CD4-positive, alpha-beta T cell treated with Interleukin-12 subunit alpha and Interleukin-12 subunit beta, for 1 hour (primary cell): ENCODE data around the gene BMPR1B.

ENCODE experiments used
- DNase-seq: peaks from one replicate; pipeline ENCODE4 v3.0.0-alpha.2; 2020

The BMPR1B gene

GRCh38 chr4:94918543-94918942, 160.8 kb downstream of the BMPR1B start:
- DNase-seq = no peak

GRCh38 chr4:94920369-94920768, 162.6 kb downstream of the BMPR1B start:
- DNase-seq = no peak

- no peak for DNase-seq
These were observed 166.8 kb downstream of the BMPR1B start for GRCh38 chr4:94924566-94924965.

DNA sequence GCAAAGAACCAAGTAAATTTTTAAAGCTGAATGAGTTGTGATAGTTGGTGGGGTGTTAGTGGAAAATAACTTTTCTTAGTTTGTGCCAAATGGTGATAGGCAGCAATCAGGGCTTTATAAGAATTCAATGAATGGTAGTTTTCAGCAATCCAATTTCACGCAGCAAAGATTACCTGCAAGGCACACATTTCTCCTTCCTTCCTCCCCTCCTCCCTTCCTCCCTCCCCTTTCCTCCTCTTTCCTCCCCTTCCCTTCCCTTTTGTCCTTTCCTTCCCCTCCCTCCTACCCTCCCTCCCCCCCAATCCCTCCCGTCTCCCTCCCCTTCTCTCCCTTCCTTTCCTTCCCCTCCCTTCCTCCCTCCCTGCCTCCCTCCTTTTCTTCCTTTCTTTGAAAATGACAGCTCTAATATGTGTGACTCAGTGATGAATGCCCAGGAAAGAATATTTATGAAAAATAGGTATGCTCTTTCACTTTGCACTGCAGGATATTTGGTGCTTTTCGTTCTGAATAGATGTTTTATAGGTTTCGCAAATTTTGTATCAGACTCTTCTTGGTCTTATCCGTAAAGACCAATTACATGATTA, 168.1 kb downstream of the BMPR1B start:
- no peak for DNase-seq

DNA sequence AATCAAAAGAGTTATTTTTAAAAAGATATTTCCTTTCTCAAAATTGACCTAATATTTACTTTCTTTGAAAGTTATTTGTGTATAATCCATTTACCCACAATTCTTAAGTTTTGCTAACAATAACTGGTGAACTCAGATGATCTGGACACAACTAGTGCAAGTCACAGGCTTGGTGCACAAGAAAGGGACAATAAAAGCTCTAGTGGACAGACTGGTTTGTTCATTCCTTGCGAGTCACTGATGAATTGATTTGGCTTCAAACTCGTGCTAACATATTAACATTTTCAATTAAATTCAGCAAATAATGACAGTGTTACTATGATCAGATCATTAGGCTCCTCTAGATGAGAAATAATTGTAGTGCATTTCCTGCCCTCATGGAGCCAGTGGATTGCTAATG, 169.2 kb downstream of the BMPR1B start:
- no peak for DNase-seq

DNA sequence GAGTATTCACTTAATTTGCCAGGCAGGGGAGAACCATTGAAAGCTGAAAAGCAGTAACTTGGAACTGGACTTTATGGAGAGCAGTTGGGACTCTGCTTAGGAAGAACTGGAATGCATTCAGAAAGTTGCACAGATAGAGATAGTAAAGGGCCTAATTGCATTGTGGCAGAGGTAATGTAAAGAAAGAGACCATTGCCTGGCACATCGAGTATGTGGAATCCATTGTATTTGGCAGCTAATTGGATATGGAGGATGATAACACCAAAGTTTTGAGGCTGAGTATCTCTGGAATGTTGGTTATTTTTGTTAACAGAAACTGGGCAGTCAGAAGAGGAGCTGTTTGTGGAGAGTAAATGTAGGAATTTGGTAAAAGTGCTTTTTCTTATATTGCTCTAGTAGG, 169.9 kb downstream of the BMPR1B start:
- no peak for DNase-seq

GRCh38 chr4:94929696-94930095, 171.9 kb downstream of the BMPR1B start:
- DNase-seq = no peak

DNA sequence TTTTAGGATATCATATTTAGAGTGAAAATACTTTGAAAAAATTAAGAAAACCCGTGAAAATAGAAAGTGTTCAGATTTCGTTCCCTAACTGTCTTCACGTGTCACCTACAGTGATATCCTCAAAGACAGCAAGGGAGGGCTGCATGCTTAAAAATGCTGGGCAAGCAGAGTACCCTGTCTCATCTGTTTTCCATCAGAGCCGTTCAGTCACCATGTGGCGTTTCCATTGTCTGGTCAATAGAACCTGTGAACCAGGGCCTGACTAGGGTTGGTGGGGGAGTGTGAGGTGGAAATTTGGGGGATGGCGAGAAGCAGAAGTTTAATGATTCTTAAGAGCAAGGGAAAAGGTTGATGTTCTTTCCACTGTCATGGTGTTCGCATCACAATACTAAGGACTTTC, 173.9 kb downstream of the BMPR1B start:
- DNase-seq = no peak

- no peak for DNase-seq
These were observed 174.6 kb downstream of the BMPR1B start for GRCh38 chr4:94932366-94932765.

GRCh38 chr4:94933799-94934198, 176.0 kb downstream of the BMPR1B start:
- DNase-seq = no peak

DNA sequence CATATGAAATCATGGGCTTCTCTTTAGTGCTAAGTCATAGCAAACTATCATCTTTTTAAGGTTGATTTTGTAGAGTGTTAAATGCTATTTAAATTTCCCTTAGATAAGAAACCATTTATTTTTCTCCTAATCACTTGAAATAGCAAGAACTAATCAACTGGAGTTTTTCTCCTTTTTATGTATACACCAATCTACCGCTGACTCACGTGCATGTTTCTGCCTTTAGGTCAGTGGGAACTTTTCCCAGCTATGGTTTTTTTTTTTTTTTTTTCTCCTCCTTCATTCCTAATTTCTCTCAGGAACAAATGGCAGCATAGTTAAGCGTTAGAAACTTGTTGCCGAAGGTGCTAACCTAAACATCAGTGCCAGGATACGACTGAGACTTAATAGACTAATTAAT, 176.4 kb downstream of the BMPR1B start:
- no peak for DNase-seq

DNA sequence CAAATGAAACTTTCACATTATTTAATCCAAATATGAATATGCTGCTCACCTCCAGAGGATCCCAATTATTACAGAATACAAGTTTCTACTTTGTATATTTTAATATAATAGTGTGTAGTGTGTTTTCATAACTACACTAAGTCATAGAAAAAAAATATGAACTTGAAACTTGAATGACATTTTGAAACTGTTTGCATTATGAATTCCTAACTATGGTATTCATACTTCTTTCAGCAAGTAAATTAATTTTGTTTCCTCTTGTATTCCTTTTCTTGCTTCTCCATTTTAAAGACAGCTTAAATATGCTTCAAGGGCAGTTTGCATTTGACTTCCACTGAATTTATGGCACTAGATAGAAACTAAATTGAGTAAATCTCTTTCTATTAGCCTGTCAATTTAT, 177.1 kb downstream of the BMPR1B start:
- no peak for DNase-seq

DNA sequence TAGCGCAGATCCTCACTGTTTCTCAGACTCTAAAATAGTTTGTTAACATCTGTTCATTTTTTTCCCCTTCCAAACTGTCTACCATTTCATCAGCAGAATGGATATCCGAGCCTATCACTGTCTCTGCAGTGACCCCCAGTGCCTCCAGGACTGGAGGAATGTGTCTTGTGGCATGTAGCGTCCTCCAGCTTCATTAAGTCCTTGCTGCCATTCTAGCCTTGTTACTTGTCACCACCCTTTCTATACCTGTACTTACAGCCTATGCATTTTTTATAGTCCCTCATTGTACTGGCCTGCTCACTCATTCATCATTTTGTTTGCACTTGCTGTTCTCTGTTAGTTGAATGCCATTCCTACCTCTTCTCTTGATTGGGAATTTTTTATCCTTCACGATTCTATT, 179.1 kb downstream of the BMPR1B start:
- no peak for DNase-seq

DNA sequence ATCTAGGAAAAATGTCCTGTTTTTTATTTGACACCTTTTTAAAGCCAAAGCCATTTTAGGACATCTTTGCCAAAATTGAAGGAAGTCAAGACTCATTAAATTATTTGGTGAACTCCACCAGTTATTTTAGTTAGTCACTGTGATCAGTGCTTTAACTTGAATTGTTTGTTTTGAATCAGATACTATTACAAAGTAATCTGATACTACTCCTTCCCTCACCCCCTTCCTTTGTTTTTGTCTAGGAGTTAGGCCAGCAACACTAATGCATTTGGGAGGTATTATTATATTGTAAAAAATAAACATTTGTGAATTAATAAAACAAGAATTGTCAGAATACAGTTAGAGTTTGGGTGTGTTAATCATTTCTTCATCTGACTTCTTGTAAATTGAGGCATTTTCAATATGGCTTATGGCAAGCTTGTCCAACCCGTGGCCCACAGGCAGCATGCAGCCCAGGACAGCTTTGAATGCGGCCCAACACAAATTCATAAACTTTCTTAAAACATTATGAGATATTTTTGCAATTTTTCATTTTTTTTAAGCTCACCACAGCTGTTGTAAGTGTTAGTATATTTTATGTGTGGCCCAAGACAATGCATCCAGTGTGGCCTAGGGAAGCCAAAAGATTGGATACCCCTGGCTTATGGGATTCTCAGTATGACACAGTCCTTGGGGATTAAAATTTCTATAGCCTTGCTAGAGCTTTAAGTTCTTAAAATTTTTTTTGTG, 182.2 kb downstream of the BMPR1B start:
- no peak for DNase-seq

GRCh38 chr4:94940520-94940908, 182.8 kb downstream of the BMPR1B start:
- DNase-seq = no peak

DNA sequence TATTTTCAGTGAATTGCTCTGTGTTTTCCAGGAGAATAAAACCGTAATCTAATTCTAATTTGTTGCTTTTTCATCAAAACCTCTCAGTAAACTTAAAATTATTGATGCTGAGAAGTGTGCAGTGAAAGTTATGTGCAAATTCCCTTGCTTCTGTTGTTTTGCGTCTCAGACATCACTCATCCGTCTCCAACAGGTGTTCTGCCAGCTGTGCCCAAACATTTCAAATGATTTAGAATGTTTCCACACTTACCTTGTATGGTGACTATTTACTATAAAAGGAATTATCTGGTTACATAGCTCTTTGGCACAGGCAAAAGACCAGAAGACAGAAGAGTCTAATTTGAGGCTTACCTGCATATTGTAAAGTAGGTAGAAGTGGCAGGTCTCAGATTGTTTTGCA, 184.0 kb downstream of the BMPR1B start:
- DNase-seq = no peak

- DNase-seq = no peak
These were observed 187.0 kb downstream of the BMPR1B start for GRCh38 chr4:94944726-94945125.

GRCh38 chr4:94947681-94948108, 189.9 kb downstream of the BMPR1B start:
- DNase-seq = no peak

GRCh38 chr4:94954251-94954650, 196.5 kb downstream of the BMPR1B start:
- DNase-seq = no peak

GRCh38 chr4:94957030-94957429, 199.3 kb downstream of the BMPR1B start:
- DNase-seq = no peak

GRCh38 chr4:94959307-94959706, 201.6 kb downstream of the BMPR1B start:
- no peak for DNase-seq

- DNase-seq = no peak
These were observed 203.0 kb downstream of the BMPR1B start for GRCh38 chr4:94960708-94961107.

DNA sequence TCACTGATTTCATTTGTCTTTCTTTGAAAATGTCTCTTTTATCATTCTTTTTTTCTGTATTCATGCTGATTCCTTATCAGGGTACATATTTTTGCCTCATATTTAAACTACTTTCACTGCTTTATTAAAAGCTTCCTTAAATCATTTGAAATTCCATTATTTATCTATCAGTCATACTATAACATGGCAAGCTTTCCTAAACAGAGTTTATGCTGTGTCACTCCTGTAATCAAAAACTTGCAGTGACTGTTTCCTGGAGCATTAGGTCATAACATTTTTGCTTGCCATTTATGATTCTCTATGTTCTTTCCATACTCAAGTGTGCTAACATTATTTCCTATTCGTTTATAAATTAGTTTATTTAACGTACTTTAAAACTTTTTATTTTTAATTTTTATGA, 203.7 kb downstream of the BMPR1B start:
- DNase-seq = no peak

DNA sequence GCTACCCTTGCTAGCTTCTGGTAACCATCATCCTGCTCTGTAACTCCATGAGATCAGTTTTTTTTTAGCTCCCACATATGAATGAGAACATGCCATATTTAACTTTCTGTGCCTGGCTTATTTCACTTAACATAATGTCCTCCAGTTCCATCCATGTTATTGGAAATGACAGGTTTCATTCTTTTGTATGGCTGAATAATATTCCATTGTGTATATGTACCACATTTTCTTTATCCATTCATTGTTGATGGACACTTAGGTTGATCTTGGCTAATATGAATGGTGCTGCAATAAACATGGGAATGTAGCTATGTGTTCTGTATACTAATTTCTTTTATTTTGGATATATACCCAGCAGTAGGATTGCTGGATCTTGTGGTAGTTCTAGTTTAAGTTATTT, 204.7 kb downstream of the BMPR1B start:
- no peak for DNase-seq

GRCh38 chr4:94965852-94966251, 208.1 kb downstream of the BMPR1B start:
- no peak for DNase-seq
